HG02571 (cell line): ENCODE results near the gene FRAS1.
"Not testable (repeated sequence)": the region's sequence is repeated elsewhere in the genome, so short reads cannot be mapped to it uniquely, and the experiment has no call there.

Experiments used
- ATAC-seq: cut with Tn5 transposase; IDR thresholded peaks from one replicate; pipeline ENCODE4 v1.9.1; 2021; ENCODE audit warnings: mild to moderate bottlenecking, moderate library complexity; ENCODE audit not compliant: unreplicated experiment

Gene FRAS1

DNA sequence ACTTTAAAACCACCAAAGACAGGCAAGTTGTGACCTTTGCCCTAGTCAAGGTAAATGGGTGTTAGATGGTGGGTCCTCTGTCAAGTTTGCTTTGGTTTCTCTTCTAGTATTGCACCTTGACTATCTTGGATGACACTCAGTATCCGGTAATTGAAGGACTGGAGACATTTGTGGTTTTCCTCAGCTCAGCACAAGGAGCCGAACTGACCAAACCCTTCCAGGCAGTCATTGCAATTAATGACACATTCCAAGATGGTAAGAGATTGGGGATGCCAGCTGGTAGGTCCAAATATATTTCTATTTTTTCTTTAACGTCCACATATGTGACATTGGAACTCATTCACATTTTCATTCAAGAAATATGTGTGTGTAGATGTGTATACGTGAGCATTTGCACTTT is 425.2 kb downstream of the FRAS1 start:
- no peak for ATAC-seq

DNA sequence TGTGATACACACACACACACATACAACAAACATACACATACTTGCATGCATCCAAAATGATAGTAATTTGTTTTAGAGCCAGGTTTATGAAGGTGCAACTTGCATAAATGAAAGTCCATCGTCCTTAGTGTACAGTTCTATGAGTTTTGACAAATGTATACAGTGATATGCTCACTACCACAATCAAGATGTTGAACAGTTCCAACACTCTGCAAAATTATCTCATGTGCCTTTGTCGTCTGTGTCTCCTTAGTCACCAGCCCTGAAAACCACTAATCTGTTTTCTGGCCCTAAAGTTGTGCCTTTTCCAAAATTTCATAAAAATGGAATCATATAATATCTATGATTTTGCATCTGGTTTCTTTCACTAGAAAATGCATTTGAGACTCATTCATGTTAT is 426.7 kb downstream of the FRAS1 start:
- no peak for ATAC-seq

GRCh38 chr4:78484574-78484973 is 427.5 kb downstream of the FRAS1 start:
- ATAC-seq = no peak

DNA sequence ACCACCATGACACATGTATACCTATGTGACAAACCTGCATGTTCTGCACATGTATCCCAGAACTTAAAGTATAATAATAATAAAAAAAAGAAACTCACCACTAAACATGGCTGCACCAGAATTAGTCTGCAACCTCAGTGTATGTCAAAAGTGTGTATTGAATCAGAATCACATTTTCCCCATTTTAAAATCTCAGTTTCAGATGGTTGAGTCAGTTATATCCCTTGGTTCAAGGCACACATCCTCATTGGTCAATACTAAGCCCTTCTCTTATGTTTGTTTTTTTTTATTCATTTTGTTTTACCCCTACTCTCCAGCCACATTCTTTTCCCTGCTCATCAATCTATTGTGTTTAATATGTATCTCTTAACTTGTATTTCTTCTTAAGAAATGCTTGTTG is 436.6 kb downstream of the FRAS1 start:
- ATAC-seq = no peak

- ATAC-seq = no peak
These were observed 439.0 kb downstream of the FRAS1 start for GRCh38 chr4:78496021-78496643.

- ATAC-seq = not testable (repeated sequence)
These were observed 449.1 kb downstream of the FRAS1 start for GRCh38 chr4:78506260-78506659.

GRCh38 chr4:78509043-78509442 is 451.9 kb downstream of the FRAS1 start:
- no peak for ATAC-seq

DNA sequence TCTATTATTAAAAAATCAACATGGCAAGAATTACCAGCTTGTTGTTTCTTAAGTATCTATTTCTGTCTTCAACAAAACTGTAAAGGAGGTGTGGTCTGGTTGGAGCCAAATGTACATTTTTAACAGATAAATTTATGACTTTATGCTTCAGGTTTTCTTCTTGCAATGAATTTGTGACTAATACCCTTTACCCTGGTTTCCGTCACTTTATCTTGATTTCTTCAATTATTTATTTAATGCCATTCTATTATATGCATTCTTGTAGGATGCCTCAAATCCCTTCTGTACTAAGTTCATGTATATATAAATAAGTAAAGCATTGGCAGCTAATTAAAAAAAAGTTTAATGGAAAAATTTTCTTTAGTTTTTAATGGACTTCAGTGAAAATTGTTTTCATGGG is 453.0 kb downstream of the FRAS1 start:
- no peak for ATAC-seq

- ATAC-seq = no peak
These were observed 453.6 kb downstream of the FRAS1 start for GRCh38 chr4:78510681-78511080.

- no peak for ATAC-seq
These were observed 455.3 kb downstream of the FRAS1 start for GRCh38 chr4:78512357-78512920.

DNA sequence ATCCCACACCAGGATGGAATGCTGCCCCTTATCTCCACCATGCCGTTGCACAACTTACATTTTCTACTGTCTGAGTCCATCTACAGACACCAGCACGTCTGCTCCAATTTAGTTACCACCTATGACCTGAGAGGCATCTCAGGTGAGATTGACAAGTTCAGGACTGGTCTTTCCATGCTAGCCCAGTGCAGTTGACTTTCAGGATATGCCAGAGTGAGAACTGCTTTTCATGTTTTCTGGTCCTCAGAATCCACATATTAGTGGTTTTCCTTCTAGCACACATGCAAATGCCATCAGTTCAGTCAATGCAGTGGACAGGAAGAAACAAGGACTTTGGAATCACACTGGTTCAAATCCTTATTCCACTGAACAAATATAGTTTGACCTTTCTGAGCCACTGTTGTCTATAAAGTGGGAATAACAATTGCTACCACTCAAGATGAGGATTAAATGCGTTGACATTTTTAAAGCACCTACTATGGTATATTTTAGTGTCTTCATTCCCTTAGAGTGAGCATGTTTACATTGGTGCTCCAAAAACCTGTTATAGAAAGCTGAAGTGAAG is 456.4 kb downstream of the FRAS1 start:
- ATAC-seq = no peak

GRCh38 chr4:78517050-78517652 is 460.0 kb downstream of the FRAS1 start:
- ATAC-seq = no peak

DNA sequence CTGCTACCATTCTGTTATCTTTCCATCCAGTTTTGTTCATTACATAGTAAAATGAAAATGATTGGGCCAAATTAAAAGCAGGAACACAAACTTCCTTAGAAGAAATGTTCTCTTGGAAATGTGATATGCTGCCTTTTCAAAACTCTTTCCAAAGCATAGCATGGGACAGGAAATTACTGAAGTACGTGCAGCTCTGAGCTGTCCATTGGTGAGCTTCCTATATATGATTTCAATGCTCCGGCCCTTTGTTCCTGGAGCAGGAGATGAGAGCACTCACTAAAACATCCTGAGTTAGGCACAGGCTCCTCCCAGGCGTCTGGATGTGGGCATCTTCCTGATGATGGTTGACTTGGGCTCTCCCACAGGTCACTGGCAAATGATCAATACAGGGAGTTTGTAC is 461.4 kb downstream of the FRAS1 start:
- no peak for ATAC-seq

DNA sequence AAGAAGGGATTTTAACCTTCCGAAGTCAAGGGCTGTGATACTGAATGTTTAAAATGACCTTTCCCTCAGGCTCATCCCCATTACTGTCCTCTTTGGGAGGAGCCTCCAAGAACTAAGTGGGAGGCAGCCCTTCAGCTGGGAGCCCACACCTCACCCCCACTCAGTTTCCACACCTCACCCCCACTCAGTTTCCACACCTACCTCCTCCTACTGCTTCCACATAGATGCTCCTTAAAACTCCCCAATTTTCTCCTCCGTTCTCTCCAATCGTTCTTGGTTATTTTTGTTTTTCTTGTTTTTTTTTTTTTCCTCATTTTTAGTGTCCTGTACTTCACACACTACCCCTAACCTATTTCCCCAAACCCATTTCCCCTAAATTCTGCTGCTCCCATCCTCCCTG is 462.8 kb downstream of the FRAS1 start:
- ATAC-seq = no peak

GRCh38 chr4:78520808-78521226 is 463.7 kb downstream of the FRAS1 start:
- no peak for ATAC-seq

DNA sequence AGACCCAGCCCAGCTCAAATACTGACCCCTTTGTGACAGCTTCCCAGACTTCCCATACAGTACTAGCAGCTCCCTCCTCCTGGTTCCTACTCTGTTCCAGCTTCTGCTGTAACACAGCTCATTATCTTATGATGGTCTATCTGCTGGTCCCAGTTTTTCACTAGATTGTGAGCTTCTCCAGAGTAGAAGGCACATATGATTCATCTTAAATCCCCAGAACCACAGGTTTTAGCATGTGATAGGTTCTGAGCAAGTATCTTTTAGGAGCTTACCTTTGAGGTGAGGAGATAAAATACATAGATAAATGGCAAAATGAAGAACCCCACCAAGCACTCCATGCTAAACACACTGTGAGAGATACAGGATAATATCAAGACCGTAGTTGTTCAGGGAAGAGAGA is 466.9 kb downstream of the FRAS1 start:
- ATAC-seq = no peak

GRCh38 chr4:78525559-78525958 is 468.4 kb downstream of the FRAS1 start:
- ATAC-seq = no peak

DNA sequence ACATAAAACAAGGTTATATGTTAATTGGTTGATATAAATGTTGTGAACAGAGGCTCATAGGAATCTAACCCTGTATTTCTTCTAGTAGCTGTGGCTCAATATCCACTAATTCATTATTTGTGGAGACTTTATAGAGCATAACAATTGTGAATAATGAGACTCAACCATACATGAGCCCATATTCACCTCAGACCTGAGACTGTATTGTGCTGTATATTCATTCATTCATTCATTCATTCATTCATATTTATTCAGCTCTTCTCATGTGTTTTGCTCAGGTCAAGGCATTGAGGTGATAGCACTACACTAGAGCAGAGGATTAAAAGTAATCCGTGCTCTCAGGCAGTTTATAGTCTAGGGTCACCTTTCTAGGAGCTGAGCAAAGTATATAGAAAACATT is 470.0 kb downstream of the FRAS1 start:
- ATAC-seq = no peak

GRCh38 chr4:78527555-78527954 is 470.4 kb downstream of the FRAS1 start:
- ATAC-seq = no peak

GRCh38 chr4:78528327-78528726 is 471.2 kb downstream of the FRAS1 start:
- ATAC-seq = no peak

- ATAC-seq = no peak
These were observed 472.6 kb downstream of the FRAS1 start for GRCh38 chr4:78529569-78530209.

GRCh38 chr4:78532046-78532445 is 474.9 kb downstream of the FRAS1 start:
- ATAC-seq = no peak
